Measurements from ENCODE around the gene TSSK3. TPM values are rescaled to one million over a fixed set of nuclear protein-coding genes. Genes with fewer than 3 reads are reported as not detected.

Gene TSSK3
- total RNA-seq, 2 experiments from 2014 or later, result 0.69 to 0.90 TPM

DNA sequence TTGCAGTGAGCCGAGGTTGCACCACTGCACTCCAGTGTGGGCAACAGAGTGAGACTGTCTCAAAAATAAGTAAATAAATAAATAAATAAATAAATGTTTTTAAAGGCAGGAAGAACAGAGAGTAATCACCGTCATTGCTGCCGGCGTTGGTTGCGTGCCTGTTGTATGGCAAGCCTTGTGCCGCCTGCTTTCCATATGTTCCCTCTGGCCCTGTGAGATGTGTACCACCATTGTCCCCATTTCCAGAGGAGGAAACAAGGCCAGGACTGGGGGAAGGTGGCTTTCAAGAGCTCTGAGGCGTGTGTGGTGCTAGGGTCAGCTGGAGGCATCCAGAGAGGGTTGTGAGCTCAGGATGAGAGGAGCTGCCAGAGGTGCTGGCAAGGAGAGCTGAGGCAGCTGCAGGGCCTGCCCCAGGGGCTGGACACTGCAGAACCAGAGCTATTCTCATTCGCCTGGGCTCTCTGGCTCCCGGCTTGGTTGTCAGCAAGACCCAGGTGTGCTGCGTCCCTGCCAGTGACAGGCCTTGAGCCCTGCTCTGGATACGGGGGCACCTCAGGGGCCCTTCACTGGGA, 21.1 kb upstream of the TSSK3 start:
- H3K27me3 Mint-ChIP-seq, result no peaks in the 10 kb centered on the region
- no peaks in the 10 kb centered on the region for H3K36me3 Mint-ChIP-seq
- CTCF ChIA-PET, result interaction anchor here (0.7 kb wide), 1 partner anchor 126 kb away, joined by 3 read pairs; no protein-coding TSS in a partner anchor
- no peak overlapping the region for H3K27ac Mint-ChIP-seq
- intact Hi-C loops (cut with micrococcal nuclease), result no loop called here
- POLR2A ChIA-PET, result no interaction called here
- H3K4me3 Mint-ChIP-seq, result no peak overlapping the region
- peaks cover 48% of the 10 kb centered on the region for H3K4me1 Mint-ChIP-seq (ENCODE audit: low read depth)
- no peaks in the 10 kb centered on the region for H3K9me3 Mint-ChIP-seq
- DNase-seq, result no peak

DNA sequence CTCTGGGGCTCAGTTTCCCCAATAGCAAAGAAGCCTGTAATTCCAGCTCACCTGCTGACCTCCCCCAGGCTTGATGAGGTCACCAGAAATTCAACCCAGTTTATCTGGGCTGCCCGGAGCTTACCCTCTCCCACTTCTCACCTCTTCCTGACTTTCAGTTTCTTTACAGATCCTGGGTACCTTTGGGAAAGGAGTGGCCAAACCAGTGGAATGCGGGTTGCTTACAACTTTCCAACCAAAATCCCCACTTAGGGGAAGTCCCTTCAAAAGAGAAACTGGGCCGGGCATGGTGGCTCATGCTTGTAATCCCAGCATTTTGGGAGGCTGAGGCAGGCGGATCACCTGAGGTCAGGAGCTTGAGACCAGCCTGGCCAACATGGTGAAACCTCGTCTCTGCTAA, 20.4 kb upstream of the TSSK3 start:
- no peaks in the 10 kb centered on the region for H3K36me3 Mint-ChIP-seq
- ChIA-PET POLR2A (no interaction called here), CTCF (interaction anchor here (0.7 to 1.4 kb wide), 2 partner anchors 13 to 127 kb away, joined by 3 read pairs; no protein-coding TSS in a partner anchor)
- H3K27me3 Mint-ChIP-seq, result no peaks in the 10 kb centered on the region
- H3K4me3 Mint-ChIP-seq, result no peak overlapping the region
- H3K4me1 Mint-ChIP-seq (ENCODE audit: low read depth), result peaks cover 48% of the 10 kb centered on the region
- H3K27ac Mint-ChIP-seq, result no peak overlapping the region
- no peak for DNase-seq
- intact Hi-C loops (cut with micrococcal nuclease), result no loop called here
- H3K9me3 Mint-ChIP-seq, result no peaks in the 10 kb centered on the region

DNA sequence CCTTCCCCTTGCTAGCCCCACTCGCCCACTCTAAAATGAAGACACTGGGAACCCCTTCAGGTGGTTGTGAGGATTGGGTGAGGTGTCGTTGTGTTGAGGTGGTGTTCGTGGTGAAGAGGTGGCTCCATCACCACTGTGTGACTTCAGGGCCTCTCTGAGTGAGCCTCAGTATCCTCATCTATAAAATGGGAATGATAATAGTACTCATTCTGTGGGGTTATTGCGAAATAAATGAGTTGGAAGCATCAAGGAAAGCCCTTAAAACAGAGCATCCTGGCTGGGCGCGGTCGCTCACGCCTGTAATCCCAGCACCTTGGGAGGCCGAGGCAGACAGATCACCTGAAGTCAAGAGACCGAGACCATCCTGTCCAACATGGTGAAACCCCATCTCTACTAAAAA, 19.6 kb upstream of the TSSK3 start:
- DNase-seq, result no peak
- H3K27me3 Mint-ChIP-seq, result no peaks in the 10 kb centered on the region
- no peak overlapping the region for H3K27ac Mint-ChIP-seq
- intact Hi-C loops (cut with micrococcal nuclease), result no loop called here
- H3K9me3 Mint-ChIP-seq, result no peaks in the 10 kb centered on the region
- H3K4me1 Mint-ChIP-seq (ENCODE audit: low read depth), result peaks cover 40% of the 10 kb centered on the region
- CTCF ChIA-PET, result interaction anchor here (1.4 kb wide), 1 partner anchor 13 kb away, joined by 3 read pairs; no protein-coding TSS in a partner anchor
- POLR2A ChIA-PET, result no interaction called here
- H3K36me3 Mint-ChIP-seq, result no peaks in the 10 kb centered on the region
- H3K4me3 Mint-ChIP-seq, result no peak overlapping the region

DNA sequence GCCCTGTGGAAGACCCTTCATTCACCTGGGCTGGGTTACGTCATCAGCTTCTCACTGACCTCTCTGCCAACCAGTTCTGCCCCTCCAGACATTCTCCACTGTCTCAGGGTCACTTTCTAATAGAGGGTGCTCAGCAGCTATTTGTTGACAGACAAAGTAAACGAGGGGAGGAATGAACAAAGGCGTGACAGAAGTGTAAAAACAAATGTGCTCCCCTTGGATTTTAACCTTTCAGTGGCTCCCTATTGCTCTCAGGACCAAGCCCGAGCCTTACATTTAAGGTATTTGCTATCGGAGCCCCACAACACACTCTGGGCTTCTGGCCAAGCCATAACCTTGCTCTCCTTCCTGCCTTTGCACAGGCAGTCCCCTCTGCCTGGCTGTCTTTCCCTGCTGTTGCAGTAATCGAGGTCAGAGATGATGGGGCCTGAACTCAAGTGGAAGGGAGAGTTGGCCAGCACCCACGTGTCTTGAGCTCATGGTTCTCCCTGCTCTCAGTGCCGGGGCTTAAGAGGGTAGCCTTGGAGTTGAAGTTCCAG, 17.0 kb upstream of the TSSK3 start:
- H3K4me1 Mint-ChIP-seq (ENCODE audit: low read depth), result peaks cover 41% of the 10 kb centered on the region
- no peak overlapping the region for H3K4me3 Mint-ChIP-seq
- H3K27me3 Mint-ChIP-seq, result no peaks in the 10 kb centered on the region
- no peak overlapping the region for H3K27ac Mint-ChIP-seq
- H3K9me3 Mint-ChIP-seq, result peaks cover under 1% of the 10 kb centered on the region
- intact Hi-C loops (cut with micrococcal nuclease), result no loop called here
- no peak for DNase-seq
- no peaks in the 10 kb centered on the region for H3K36me3 Mint-ChIP-seq
- ChIA-PET POLR2A (interaction anchor here (0.7 to 0.9 kb wide), 2 partner anchors 54 to 331 kb away, joined by 3 to 9 read pairs; partner anchors contain the start of gene HDAC1), CTCF (interaction anchor here (1.1 to 1.7 kb wide), 2 partner anchors 56 to 129 kb away, joined by 3 to 6 read pairs; no protein-coding TSS in a partner anchor)

DNA sequence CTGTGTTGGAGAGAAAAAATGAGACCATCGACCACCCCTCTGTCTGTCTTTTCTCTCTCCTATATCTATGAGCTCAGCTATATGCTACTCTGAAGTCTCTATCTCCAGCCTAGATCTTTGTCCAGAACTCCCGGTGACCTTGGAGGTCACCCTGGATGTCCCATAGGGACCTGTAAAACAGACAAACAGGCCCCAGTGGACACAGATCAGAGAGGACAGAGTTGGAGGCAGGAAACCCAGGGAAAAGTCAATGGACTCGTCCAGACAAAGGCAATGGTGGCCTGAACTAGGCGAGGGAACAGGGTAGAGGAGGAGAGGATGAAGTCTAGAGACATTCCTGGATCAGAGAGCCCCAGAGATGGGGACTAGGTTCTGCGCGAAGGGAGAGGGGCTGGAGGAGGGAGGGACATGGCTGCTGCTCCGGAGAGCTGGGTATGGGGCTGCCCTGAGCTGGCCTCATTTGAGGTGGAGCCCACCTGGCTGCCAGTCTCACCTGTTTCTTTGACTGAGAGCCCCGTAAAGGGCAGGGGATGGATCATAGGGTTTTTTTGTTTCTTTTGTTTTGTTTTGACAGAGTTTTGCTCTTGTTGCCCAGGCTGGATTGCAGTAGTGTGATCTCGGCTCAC, 15.7 kb upstream of the TSSK3 start:
- POLR2A ChIA-PET, result interaction anchor here (1.7 kb wide), 1 partner anchor 11 kb away, joined by 5 read pairs; the partner anchor contains the start of gene MARCKSL1
- no peak overlapping the region for H3K4me3 Mint-ChIP-seq
- CTCF ChIA-PET, result interaction anchor here (0.8 to 1.7 kb wide), 2 partner anchors 9 to 11 kb away, joined by 3 to 5 read pairs; partner anchors contain the start of gene MARCKSL1
- no peak for DNase-seq
- peaks cover 49% of the 10 kb centered on the region for H3K4me1 Mint-ChIP-seq (ENCODE audit: low read depth)
- no peak overlapping the region for H3K27ac Mint-ChIP-seq
- no peaks in the 10 kb centered on the region for H3K36me3 Mint-ChIP-seq
- peaks cover 4% of the 10 kb centered on the region for H3K9me3 Mint-ChIP-seq
- no peaks in the 10 kb centered on the region for H3K27me3 Mint-ChIP-seq
- intact Hi-C loops (cut with micrococcal nuclease), result no loop called here

DNA sequence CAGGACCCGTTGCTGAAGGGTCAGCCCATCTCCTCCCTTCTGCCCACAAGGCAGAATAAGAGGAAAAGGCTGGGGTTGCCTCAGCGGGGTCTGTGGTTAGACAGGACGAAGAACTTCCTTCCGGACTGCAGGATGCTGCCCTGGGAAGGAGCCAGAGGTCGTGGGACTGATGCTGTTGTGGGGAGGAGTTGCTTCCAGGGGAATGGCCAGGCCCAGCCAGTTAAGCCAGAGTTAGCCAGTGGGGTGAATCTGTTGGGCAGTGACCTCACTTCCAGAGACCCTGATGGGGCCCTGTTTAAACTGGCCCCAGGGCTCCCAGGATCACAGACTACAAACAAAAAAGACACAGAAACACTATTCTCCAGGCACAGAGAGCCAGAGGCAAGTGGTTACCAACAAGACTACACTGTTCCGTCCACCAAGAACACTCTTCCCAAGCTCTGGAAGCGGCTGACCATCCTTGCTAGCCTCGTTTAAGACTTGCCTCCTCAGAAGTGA, 13.1 kb upstream of the TSSK3 start:
- peak overlapping the region; percentile 60 for H3K27ac Mint-ChIP-seq
- CTCF ChIA-PET, result interaction anchor here (0.6 to 1.8 kb wide), 2 partner anchors 133 to 240 kb away, joined by 3 read pairs; no protein-coding TSS in a partner anchor

DNA sequence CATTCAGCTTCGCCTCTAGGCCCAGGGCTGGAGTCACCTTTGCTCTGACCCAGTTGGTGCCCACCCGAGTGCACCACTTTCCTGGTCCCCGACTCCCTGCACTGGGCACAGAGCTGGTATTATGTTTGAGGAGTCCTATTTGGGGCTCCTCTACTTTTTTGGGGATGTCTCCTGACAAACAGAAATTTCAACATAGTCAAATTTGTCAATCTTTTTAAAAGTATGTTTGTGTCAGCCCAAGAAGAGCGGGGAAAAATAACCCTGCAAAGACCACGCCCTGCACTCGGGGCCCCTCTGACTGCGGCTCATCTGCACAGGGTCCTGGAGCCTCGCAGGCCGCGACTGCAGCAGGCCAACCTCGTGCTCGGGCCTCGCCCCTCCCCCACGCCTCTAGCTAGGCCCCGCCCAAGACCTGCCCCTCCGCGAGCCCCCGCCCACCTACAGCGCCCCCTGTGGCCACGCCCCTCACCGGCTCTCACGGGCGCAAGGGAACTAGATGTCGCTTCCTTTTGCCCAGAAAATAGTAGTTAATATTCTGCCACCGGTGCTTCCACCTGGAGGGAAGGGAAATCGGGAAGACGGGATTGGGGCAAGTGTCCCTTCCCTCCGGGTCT, 11.4 kb upstream of the TSSK3 start:
- CTCF ChIA-PET, result interaction anchor here (0.8 to 3.3 kb wide), 5 partner anchors 13 to 135 kb away, joined by 3 to 18 read pairs (median 3); partner anchors contain the start of gene BSDC1
- intact Hi-C loops (cut with micrococcal nuclease), result loop anchor here (1.0 kb wide), 2 partner anchors 12 to 243 kb away; partner anchors contain the start of gene KPNA6
- H3K27me3 Mint-ChIP-seq, result no peaks in the 10 kb centered on the region
- peaks cover 4% of the 10 kb centered on the region for H3K9me3 Mint-ChIP-seq
- no peak for DNase-seq
- no peaks in the 10 kb centered on the region for H3K36me3 Mint-ChIP-seq
- H3K4me1 Mint-ChIP-seq (ENCODE audit: low read depth), result peaks cover 41% of the 10 kb centered on the region
- H3K4me3 Mint-ChIP-seq, result peak overlapping the region; percentile 79
- POLR2A ChIA-PET, result interaction anchor here (1.1 to 1.7 kb wide), 3 partner anchors 11 to 44 kb away, joined by 3 to 9 read pairs (median 3); partner anchors contain the start of genes BSDC1 and MARCKSL1
- peak overlapping the region; percentile 81 for H3K27ac Mint-ChIP-seq

More for the DNA sequence above, 13.1 kb upstream of the TSSK3 start:
- Mint-ChIP-seq H3K36me3 (no peaks in the 10 kb centered on the region), H3K9me3 (peaks cover 4% of the 10 kb centered on the region), H3K4me3 (no peak overlapping the region), H3K4me1 (ENCODE audit: low read depth) (peaks cover 51% of the 10 kb centered on the region), H3K27me3 (no peaks in the 10 kb centered on the region)
- DNase-seq, result no peak
- POLR2A ChIA-PET, result no interaction called here
- intact Hi-C loops (cut with micrococcal nuclease), result no loop called here

DNA sequence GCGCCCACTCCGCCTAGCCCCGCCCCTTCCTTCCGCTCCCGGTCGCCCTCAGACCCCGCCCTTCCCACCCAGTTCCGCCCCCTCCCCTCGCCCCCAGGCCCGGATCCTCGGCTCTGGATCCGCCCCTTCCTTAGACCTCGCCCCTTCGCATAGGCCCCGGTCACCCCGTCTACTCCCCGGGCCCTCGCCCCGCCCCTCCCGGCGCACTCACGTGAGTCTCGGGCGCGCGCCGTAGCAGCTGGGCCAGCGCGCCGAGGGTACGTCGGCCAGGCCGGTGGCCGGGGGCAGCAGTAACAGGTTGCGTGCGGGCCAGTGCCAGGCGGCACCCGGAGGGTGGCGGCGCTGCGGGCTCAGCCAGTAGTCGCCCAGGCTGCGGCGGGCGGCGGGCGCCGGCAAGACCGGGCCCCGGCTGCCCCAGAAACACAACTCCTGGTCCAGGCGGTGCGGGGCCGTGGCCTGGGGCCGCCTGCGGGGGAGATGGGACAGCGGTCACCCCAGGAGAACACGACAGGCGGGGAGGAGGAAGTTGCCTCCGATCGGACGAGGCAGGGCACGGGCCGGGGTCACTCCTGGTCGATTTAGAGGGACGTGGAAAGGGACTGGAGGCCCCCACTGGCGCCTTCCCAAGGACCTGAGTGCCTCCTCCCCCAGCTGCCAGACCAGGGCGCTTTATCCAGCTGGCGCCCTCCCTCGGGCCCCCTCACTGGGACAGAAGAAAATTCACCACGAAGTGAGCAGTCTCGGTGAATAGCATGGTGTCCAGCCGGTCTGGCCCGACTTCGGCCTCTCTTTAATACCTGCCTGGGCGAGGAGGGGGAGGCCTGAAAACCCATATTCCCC, 10.7 kb upstream of the TSSK3 start:
- Mint-ChIP-seq H3K4me3 (peak overlapping the region; percentile 79), H3K9me3 (peaks cover 4% of the 10 kb centered on the region), H3K36me3 (no peaks in the 10 kb centered on the region), H3K27ac (peak overlapping the region; percentile 81), H3K27me3 (no peaks in the 10 kb centered on the region), H3K4me1 (ENCODE audit: low read depth) (peaks cover 34% of the 10 kb centered on the region)
- intact Hi-C loops (cut with micrococcal nuclease), result loop anchor here (1.0 kb wide), 2 partner anchors 12 to 243 kb away; partner anchors contain the start of gene KPNA6
- ChIA-PET CTCF (interaction anchor here (0.8 to 3.3 kb wide), 7 partner anchors 14 to 136 kb away, joined by 3 to 18 read pairs (median 4); partner anchors contain the start of genes BSDC1 and MARCKSL1), POLR2A (interaction anchor here (0.9 to 2.4 kb wide), 6 partner anchors 12 to 43 kb away, joined by 3 to 9 read pairs (median 4); partner anchors contain the start of genes BSDC1 and MARCKSL1)
- DNase-seq, result peak; percentile 95

DNA sequence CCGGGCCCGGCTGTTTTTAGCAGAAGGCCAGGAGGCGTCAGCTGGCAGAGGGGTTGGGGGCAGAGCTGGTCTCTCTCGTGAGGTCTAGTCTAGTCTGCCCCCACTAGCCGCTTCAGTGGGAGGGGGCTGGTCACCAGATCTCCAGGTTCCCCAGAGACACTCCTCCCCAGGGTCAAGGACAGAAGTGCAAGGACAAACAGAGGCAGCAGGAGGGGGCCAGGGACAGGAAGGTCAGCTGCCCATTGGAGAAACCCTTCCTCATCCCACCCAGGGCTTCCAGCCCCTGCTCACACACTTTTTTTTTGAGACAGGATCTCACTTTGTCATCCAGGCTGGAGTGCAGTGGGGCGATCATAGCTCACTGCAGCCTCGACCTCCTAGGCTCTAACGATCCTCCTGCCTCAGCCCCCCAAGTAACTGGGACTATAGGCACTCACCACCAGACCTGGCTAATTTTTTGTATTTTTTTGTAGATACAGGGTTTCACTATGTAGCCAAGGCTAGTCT, 10.0 kb upstream of the TSSK3 start:
- Mint-ChIP-seq H3K27ac (no peak overlapping the region), H3K9me3 (peaks cover 4% of the 10 kb centered on the region), H3K4me1 (ENCODE audit: low read depth) (peaks cover 34% of the 10 kb centered on the region), H3K27me3 (no peaks in the 10 kb centered on the region), H3K36me3 (no peaks in the 10 kb centered on the region), H3K4me3 (peak overlapping the region; percentile 54)
- ChIA-PET POLR2A (interaction anchor here (0.9 to 2.4 kb wide), 4 partner anchors 16 to 299 kb away, joined by 3 to 9 read pairs (median 4); partner anchors contain the start of genes BSDC1, MARCKSL1 and RBBP4), CTCF (interaction anchor here (1.0 to 3.3 kb wide), 4 partner anchors 16 to 137 kb away, joined by 4 to 18 read pairs (median 7); partner anchors contain the start of gene MARCKSL1)
- intact Hi-C loops (cut with micrococcal nuclease), result no loop called here
- no peak for DNase-seq

DNA sequence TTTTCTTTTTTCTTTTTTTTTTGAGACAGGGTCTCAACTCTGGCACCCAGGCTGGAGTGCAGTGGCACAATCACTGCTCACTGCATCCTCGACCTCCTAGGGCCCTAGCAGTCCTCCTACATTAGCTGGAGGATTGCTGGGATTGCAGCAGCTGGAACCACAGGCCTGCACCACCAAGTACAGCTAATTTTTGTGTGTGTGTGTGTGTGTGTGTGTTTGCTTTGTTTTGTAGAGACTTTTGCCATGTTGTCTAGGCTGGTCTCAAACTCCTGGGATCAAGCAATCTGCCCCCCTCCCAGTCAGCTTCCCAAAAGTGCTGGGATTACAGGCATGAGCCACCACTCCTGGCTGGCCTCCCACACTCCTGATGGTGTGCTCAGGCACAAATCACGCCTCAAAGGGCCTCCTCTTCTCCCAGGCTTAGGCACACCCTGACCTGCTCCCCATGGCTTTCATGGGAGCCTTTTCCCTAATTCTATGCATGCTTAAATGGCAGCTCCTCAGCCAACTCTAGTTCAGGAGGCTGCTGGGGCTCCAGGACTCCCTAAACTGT, 9.4 kb upstream of the TSSK3 start:
- H3K36me3 Mint-ChIP-seq, result no peaks in the 10 kb centered on the region
- intact Hi-C loops (cut with micrococcal nuclease), result no loop called here
- H3K4me3 Mint-ChIP-seq, result no peak overlapping the region
- peaks cover 4% of the 10 kb centered on the region for H3K9me3 Mint-ChIP-seq
- ChIA-PET POLR2A (interaction anchor here (1.2 to 2.4 kb wide), 3 partner anchors 17 to 298 kb away, joined by 3 to 9 read pairs (median 6); partner anchors contain the start of genes BSDC1, MARCKSL1 and RBBP4), CTCF (interaction anchor here (1.2 to 3.3 kb wide), 3 partner anchors 17 to 137 kb away, joined by 6 to 18 read pairs (median 8); partner anchors contain the start of gene MARCKSL1)
- H3K27ac Mint-ChIP-seq, result no peak overlapping the region
- H3K27me3 Mint-ChIP-seq, result no peaks in the 10 kb centered on the region
- no peak for DNase-seq
- peaks cover 34% of the 10 kb centered on the region for H3K4me1 Mint-ChIP-seq (ENCODE audit: low read depth)
